ENCODE measurements around the gene UNC5C.
"Not testable (repeated sequence)": the region's sequence is repeated elsewhere in the genome, so short reads cannot be mapped to it uniquely, and the experiment has no call there.

UNC5C gene

DNA sequence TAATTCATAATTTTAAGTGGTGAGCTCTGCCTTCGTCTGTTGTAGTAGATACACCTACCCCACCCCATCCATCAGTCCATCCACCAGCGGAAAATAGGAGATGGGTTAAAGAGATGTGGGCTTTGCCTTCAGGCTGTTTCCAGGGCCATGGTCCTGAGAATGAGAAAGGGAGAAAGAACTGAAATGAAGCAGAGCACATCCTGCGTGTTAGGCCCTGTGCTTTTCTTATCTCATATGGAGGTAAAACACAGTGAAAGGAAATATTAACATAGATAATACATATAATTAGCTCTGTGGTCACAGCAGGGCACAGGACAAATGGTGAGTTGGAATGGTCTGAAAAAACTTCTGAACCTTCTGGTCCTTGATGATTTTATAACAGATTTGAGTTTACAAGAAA is 397.5 kb downstream of the UNC5C start:
- in situ Hi-C loops (cut with MboI; ENCODE audit: low sequenced_read_pairs), result no loop called here

DNA sequence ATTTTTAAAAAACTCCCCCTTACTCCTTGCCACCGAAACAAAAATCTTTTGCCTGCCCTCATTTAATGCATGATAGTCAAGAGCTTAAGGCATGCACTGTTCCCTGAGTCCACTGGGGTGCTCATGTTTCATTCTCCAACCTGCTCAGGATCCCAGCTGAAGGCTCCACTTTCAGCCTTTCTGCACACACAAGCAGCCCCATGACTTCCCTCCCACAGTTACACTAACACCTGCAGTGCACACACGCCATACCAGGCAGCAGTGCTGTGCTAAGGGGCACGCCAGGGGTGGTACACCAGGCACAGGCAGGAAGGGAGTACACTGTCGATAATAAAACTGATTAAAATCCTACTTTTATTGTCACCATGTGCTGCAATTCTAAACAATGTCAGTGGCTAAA is 405.8 kb downstream of the UNC5C start:
- in situ Hi-C loops (cut with MboI; ENCODE audit: low sequenced_read_pairs), result no loop called here

DNA sequence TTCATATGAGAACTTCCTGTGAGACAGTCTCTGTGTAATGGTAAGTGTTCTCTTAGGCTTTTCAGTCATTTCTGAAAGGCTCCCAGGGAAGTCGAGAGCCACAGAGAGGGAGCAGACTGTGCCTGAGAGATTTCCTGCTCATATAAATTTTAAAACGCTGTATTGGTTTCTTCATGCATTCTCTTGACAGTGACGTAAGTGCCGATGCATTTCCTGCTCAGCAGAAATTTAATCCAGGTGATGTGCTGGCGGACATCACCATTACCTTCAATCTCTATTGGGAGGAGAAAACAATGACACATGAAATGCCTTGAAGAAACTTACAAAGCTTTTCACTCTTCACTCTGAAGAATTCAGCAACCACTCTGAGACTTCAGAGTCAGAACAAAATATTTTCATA is 407.4 kb downstream of the UNC5C start:
- in situ Hi-C loops (cut with MboI; ENCODE audit: low sequenced_read_pairs), result no loop called here

DNA sequence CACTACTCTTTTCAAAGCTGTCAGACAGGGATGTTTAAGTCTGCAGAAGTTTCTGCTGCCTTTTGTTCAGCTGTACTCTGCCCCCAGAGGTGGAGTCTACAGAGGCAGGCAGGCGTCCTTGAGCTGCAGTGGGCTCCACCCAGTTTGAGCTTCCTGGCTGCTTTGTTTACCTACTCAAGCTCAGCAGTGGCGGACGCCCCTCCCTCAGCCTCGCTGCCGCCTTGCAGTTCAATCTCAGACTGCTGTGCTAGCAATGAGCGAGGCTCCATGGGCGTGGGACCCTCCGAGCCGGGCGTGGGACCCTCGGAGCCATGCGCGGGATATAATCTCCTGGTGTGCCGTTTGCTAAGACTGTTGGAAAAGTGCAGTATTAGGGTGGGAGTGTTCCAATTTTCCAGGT is 409.3 kb downstream of the UNC5C start:
- in situ Hi-C loops (cut with MboI; ENCODE audit: low sequenced_read_pairs), result not testable (repeated sequence)

DNA sequence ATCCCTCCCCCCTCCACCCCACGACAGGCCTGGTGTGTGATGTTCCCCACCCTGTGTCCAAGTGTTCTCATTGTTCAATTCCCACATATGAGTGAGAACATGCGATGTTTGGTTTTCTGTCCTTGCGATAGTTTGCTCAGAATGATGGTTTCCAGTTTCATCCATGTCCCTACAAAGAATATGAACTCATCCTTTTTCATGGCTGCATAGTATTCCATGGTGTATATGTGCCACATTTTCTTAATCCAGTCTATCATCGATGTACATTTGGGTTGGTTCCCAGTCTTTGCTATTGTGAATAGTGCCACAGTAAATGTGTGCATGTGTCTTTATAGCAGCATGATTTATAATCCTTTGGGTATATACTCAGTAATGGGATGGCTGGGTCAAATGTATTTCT is 414.8 kb downstream of the UNC5C start:
- in situ Hi-C loops (cut with MboI; ENCODE audit: low sequenced_read_pairs), result not testable (repeated sequence)

DNA sequence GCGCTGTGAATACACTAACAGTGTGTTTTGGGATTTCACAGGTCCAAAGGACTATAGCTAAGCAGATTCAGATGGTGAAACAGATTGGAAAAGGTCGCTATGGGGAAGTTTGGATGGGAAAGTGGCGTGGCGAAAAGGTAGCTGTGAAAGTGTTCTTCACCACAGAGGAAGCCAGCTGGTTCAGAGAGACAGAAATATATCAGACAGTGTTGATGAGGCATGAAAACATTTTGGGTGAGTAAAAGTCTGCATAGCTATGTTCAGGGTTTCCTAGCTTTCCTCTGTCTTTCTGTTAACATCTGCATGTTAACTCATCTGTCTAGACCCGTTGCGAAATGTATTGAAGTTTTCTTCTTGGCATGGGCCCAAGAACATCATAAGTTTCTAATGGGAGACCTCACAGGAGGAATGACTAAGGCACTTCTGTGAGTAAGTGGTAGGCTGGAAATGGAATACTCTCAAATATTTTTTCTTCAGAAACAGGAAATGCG is 418.9 kb downstream of the UNC5C start:
- in situ Hi-C loops (cut with MboI; ENCODE audit: low sequenced_read_pairs), result no loop called here

DNA sequence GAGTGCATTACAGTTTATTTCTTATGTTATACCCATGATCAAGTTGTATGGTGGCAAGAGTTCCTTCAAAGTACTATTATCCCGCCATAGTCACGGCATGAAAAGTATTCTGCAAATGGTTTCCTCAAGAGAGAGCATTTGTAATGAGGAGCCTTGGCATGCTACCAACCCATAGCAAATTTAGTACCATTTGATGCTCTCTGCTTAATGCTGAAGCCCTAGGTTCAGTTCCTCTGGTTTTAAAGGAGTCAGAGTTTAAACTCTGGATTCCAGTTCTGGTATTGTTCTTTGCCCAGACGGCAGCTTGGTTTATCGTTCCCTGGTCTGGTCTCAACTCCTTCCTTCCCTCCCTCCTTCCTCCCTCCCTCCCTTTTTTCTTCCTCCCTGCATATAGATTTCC is 419.7 kb downstream of the UNC5C start:
- in situ Hi-C loops (cut with MboI; ENCODE audit: low sequenced_read_pairs), result no loop called here

DNA sequence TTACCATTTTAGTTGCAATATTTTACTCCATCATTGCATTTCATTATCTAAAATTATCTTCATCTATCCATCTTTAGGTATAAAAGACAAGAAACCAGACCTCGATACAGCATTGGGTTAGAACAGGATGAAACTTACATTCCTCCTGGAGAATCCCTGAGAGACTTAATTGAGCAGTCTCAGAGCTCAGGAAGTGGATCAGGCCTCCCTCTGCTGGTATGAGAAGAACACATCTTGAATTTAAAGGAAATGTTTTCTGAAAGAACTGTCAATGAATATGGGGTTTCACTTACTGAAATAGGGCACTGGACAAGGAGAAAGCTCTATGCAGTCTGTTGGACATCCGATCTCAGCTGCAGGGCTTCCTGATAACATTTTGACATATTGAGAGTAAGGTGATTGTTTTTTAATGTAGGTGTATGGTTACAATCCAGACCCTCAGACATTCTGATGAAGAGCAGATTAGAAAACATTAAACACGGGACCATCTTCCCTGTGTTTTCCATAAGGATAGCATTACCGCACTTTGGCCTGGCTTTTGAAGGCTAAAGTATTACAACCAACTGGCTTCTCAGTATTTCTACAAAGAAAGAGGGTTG is 423.8 kb downstream of the UNC5C start:
- in situ Hi-C loops (cut with MboI; ENCODE audit: low sequenced_read_pairs), result no loop called here

DNA sequence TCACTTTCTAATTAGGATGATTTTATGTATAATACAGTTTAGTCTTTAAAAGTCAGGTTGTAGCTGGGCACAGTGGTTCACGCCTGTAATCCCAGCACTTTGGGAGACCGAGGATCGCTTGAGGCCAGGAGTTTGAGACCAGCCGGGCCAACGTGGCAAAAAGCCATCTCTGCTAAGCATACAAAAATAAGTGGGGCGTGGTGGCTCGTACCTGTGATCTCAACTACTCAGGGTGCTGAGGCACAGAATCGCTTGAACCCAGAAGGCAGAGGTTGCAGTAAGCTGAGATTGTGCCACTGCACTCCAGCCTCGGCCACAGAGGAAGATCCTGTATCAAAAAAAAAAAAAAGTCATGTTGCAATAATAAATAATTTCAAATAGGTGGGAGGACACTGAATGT is 426.8 kb downstream of the UNC5C start:
- in situ Hi-C loops (cut with MboI; ENCODE audit: low sequenced_read_pairs), result no loop called here

DNA sequence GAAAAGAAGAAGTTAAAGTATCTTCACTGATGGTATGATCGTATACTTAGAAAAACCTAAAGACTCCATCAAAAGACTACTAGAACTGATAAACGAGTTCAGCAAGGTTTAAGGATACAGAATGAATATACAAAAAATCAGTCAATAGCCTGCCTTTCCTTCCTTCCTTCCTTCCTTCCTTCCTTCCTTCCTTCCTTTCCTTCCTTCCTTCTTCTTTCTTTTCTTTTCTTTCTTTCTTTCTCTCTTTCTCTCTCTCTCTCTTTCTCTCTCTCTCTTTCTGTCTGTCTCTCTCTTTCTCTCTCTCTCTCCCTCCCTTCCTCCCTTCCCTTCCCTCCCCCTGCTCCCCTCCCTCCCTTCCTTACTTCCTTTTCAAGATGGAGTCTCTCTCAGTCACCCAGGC is 428.3 kb downstream of the UNC5C start:
- in situ Hi-C loops (cut with MboI; ENCODE audit: low sequenced_read_pairs), result no loop called here

DNA sequence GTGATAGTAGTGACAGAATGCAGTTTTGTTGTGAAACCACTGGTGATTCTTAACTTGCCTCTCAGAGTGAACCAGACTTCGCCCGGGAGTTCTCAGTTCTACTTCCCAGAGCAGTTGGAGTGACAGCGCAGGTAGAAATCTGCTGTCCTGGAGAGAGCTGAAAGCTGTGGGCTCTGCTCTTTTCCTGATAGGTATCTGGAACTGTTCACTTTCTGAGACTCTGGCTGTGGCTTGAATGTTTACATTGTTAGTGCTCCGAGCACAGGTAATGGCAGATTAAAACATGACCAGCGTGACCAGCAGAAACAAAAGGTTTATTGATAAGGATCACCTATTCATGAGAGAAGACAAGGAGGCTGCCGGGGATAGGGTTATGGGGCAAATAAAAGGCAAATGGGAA is 430.3 kb downstream of the UNC5C start:
- in situ Hi-C loops (cut with MboI; ENCODE audit: low sequenced_read_pairs), result no loop called here

DNA sequence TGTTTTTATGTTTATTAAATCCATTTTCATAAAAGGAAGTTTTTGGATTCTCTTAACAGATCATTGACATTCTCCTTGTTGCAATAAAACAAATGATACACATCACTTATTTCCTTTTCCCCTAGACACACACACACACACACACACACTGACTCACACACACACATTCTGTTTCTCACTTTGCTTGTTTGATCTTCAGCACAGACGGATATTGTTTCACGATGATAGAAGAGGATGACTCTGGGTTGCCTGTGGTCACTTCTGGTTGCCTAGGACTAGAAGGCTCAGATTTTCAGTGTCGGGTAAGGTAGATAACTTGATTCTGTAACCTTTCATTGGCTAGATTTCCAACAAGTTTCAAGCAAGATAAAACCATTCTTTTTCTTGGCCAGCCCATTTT is 434.3 kb downstream of the UNC5C start:
- in situ Hi-C loops (cut with MboI; ENCODE audit: low sequenced_read_pairs), result no loop called here
